IMR-90 (cell line): ENCODE results near the gene RPS25. TPM values are rescaled to one million over a fixed set of nuclear protein-coding genes. Genes with fewer than 3 reads are reported as not detected.

Experiments used
- ATAC-seq: fragments of 200-7000 bp; cut with Tn5 transposase; 2 replicates; pipeline ENCODE4 v1.9.1; 2020; ENCODE audit warnings: low read depth, mild to moderate bottlenecking, moderate library complexity
- BruUV-seq: library from RNA; stranded (reverse); fragments of 400-500 nt; replicated peaks from 2 replicates; lab custom pipeline; 2021; lab: Mats Ljungman, UMichigan
- CTCF ChIA-PET: fragments of 300-600 bp; formaldehyde crosslinking; extraction: SDS; loops from one replicate; lab custom pipeline; 2021; ENCODE audit warnings: antibody characterized with exemption; lab: Yijun Ruan, JAX
- POLR2A ChIA-PET: fragments of 300-600 bp; sonication (Branson Sonifier 250); formaldehyde crosslinking; loops from one replicate; lab custom pipeline; 2022; ENCODE audit warnings: antibody characterized with exemption; ENCODE audit not compliant: unreplicated experiment; lab: Charles Lee
- DNase-seq: peaks from one replicate; pipeline ENCODE4 v3.0.0; 2013
- H2AFZ ChIP-seq: replicated peaks from 2 replicates; pipeline ENCODE3; 2013; ENCODE audit warnings: low read length, mild to moderate bottlenecking; ENCODE audit not compliant: poor library complexity
- H2AK5ac ChIP-seq: 2 replicates; pipeline ENCODE4 v1.6.1; 2013; ENCODE audit warnings: low read depth, low read length, inconsistent platforms
- H2AK9ac ChIP-seq: replicated peaks from 2 replicates; pipeline ENCODE3; 2013; ENCODE audit warnings: mild to moderate bottlenecking, low read depth, low read length, moderate library complexity; ENCODE audit not compliant: poor library complexity
- H2BK120ac ChIP-seq: 2 replicates; pipeline ENCODE4 v1.6.1; 2013; ENCODE audit warnings: low read depth, low read length, inconsistent platforms
- H2BK15ac ChIP-seq: 3 replicates; pipeline ENCODE4 v1.6.1; 2013; ENCODE audit warnings: low read depth, low read length, inconsistent platforms
- H2BK20ac ChIP-seq: 2 replicates; pipeline ENCODE4 v1.6.1; 2013; ENCODE audit warnings: low read depth, mild to moderate bottlenecking, inconsistent platforms, low read length, moderate library complexity
- H2BK5ac ChIP-seq: 2 replicates; pipeline ENCODE4 v1.6.1; 2013; ENCODE audit warnings: mild to moderate bottlenecking, low read depth, low read length, inconsistent platforms; ENCODE audit not compliant: poor library complexity, severe bottlenecking
- H3K14ac ChIP-seq: replicated peaks from 2 replicates; pipeline ENCODE4 v1.6.1; 2013; ENCODE audit warnings: low read depth, low read length, inconsistent platforms
- H3K18ac ChIP-seq: 2 replicates; pipeline ENCODE4 v1.6.1; 2013; ENCODE audit warnings: low read depth, low read length, control low read depth
- H3K23ac ChIP-seq: 2 replicates; pipeline ENCODE4 v1.6.1; 2013; ENCODE audit warnings: low read depth, low read length, inconsistent platforms
- H3K27ac ChIP-seq: 2 replicates; pipeline ENCODE4 v1.5.1; 2013; ENCODE audit warnings: mild to moderate bottlenecking, control low read depth, low read length; ENCODE audit not compliant: insufficient read depth
- H3K27me3 ChIP-seq: 2 replicates; pipeline ENCODE4 v1.6.1; 2013; ENCODE audit warnings: low read length; ENCODE audit not compliant: control insufficient read depth, insufficient read depth
- H3K36me3 ChIP-seq: 2 replicates; pipeline ENCODE4 v1.6.1; 2013; ENCODE audit warnings: low read length, mixed read lengths; ENCODE audit not compliant: control insufficient read depth, insufficient read depth
- H3K4ac ChIP-seq: 2 replicates; pipeline ENCODE4 v1.6.1; 2013; ENCODE audit warnings: low read depth, low read length, inconsistent platforms
- H3K4me1 ChIP-seq: 2 replicates; pipeline ENCODE4 v1.6.1; 2013; ENCODE audit warnings: low read length, mixed read lengths; ENCODE audit not compliant: control insufficient read depth, insufficient read depth
- H3K4me2 ChIP-seq: 2 replicates; pipeline ENCODE4 v1.6.1; 2013; ENCODE audit warnings: low read depth, mild to moderate bottlenecking, control low read depth, low read length, moderate library complexity
- H3K4me3 ChIP-seq: 2 replicates; pipeline ENCODE4 v1.5.1; 2013; ENCODE audit warnings: low read depth, mild to moderate bottlenecking, control low read depth, low read length, moderate library complexity; ENCODE audit not compliant: insufficient read depth
- H3K56ac ChIP-seq: 2 replicates; pipeline ENCODE4 v1.6.1; 2013; ENCODE audit warnings: low read length, inconsistent platforms; ENCODE audit not compliant: insufficient read depth; ENCODE audit errors: extremely low read depth
- H3K79me1 ChIP-seq, 2 experiments: 2 replicates each; pipeline ENCODE4 v1.6.1; 2013; ENCODE audit warnings: low read length in 2 of 2, inconsistent platforms in 1 of 2, low read depth in 1 of 2
- H3K9ac ChIP-seq: 2 replicates; pipeline ENCODE4 v1.6.1; 2013; ENCODE audit warnings: low read depth, low read length, control low read depth
- H3K9me1 ChIP-seq: 2 replicates; pipeline ENCODE4 v1.6.1; 2013; ENCODE audit warnings: low read length, inconsistent platforms; ENCODE audit not compliant: insufficient read depth
- H3K9me3 ChIP-seq: 2 replicates; pipeline ENCODE4 v1.6.1; 2013; ENCODE audit warnings: low read length; ENCODE audit not compliant: control insufficient read depth, insufficient read depth
- H4K20me1 ChIP-seq: 2 replicates; pipeline ENCODE4 v1.6.1; 2013; ENCODE audit warnings: low read length, inconsistent platforms; ENCODE audit not compliant: insufficient read depth
- H4K5ac ChIP-seq: 2 replicates; pipeline ENCODE4 v1.6.1; 2013; ENCODE audit warnings: mild to moderate bottlenecking, low read depth, low read length, control low read depth
- H4K8ac ChIP-seq, 2 experiments: 2 replicates each; pipeline ENCODE4 v1.6.1; 2013; ENCODE audit warnings: low read depth in 2 of 2, low read length in 2 of 2, control low read depth in 1 of 2, inconsistent platforms in 1 of 2
- H4K91ac ChIP-seq: 2 replicates; pipeline ENCODE4 v1.6.1; 2013; ENCODE audit warnings: low read depth, low read length, inconsistent platforms; ENCODE audit not compliant: insufficient read depth
- BHLHE40 ChIP-seq: fragments of 150-350 bp; IDR thresholded peaks from 2 replicates; pipeline ENCODE4 v1.6.1; 2016; ENCODE audit warnings: mild to moderate bottlenecking, low read depth, low read length
- CEBPB ChIP-seq: IDR thresholded peaks from 2 replicates; pipeline ENCODE4 v1.6.1; 2012; ENCODE audit warnings: low read depth, low read length, improper control_type of control experiment
- CTCF ChIP-seq: conservative IDR thresholded peaks from 2 replicates; pipeline ENCODE4 v1.5.1; 2012; ENCODE audit warnings: mild to moderate bottlenecking, low read depth, low read length, improper control_type of control experiment
- ELK1 ChIP-seq: fragments of 150-350 bp; IDR thresholded peaks from 2 replicates; pipeline ENCODE4 v1.6.1; 2016; ENCODE audit warnings: low read depth, mild to moderate bottlenecking, low read length, moderate library complexity, borderline replicate concordance
- POLR2A ChIP-seq: IDR thresholded peaks from 2 replicates; pipeline ENCODE4 v1.6.1; 2012; ENCODE audit warnings: mild to moderate bottlenecking, low read depth, low read length
- RAD21 ChIP-seq: IDR thresholded peaks from 2 replicates; pipeline ENCODE4 v1.6.1; 2012; ENCODE audit warnings: low read length, improper control_type of control experiment
- RFX5 ChIP-seq: IDR thresholded peaks from 2 replicates; pipeline ENCODE4 v1.8.0; 2012; ENCODE audit warnings: low read depth, mild to moderate bottlenecking, low read length, moderate library complexity
- SMC3 ChIP-seq: fragments of 150-350 bp; IDR thresholded peaks from 2 replicates; pipeline ENCODE4 v1.6.1; 2016; ENCODE audit warnings: low read depth, mild to moderate bottlenecking, antibody characterized with exemption, low read length, moderate library complexity
- USF2 ChIP-seq: fragments of 150-350 bp; IDR thresholded peaks from 2 replicates; pipeline ENCODE4 v1.6.1; 2017; ENCODE audit warnings: mild to moderate bottlenecking, antibody characterized with exemption, low read length, low read depth
- WGBS, 2 experiments: methylation state at CpG; one replicate each; pipeline versions ENCODE4 v1.1.5 to v1.1.7; 2013; ENCODE audit warnings: missing lambda C conversion rate in 2 of 2; ENCODE audit not compliant: insufficient read length in 1 of 2; ENCODE audit errors: extremely low coverage in 2 of 2; 5-methylcytosine and 5-hydroxymethylcytosine counted together
- dilution Hi-C: fragments of 300-500 bp; cut with HindIII; formaldehyde crosslinking; loops from one replicate; pipeline ENCODE4 v1.14.3; 2018; ENCODE audit warnings: low sequenced_read_pairs; ENCODE audit not compliant: unreplicated experiment
- in situ Hi-C: fragments of 300-500 bp; cut with MboI; formaldehyde crosslinking; loops from 3 replicates; pipeline ENCODE4 v1.14.3; 2019; ENCODE audit warnings: low sequenced_read_pairs, inconsistent platforms, mixed read lengths
- intact Hi-C: fragments of 100-400 bp; cut with micrococcal nuclease; formaldehyde crosslinking; loops from 2 replicates; pipeline ENCODE4 v1.10.0; 2022
- polyA plus RNA-seq, 3 experiments: library from polyadenylated mRNA; depleted of rRNA; stranded (reverse); fragments of >200 nt; gene quantifications; 2 replicates each; pipeline ENCODE4 v1.2.3, GENCODE V29; 2012; ENCODE audit warnings: low replicate concordance in 1 of 3
- total RNA-seq: library from RNA; depleted of rRNA; stranded (reverse); fragments of >200 nt; gene quantifications from 2 replicates; pipeline ENCODE4 v1.2.3, GENCODE V29; 2012

RPS25 gene
- total and polyA plus RNA-seq, 2 of the 4 experiments (the other 2 are of a cell fraction), result 727 to 905 TPM

- peaks cover 45% of the 10 kb centered on the region for H3K36me3 ChIP-seq
- DNase-seq, result no peak
These were observed 5.4 kb downstream of the RPS25 start for GRCh38 chr11:119012629-119013170.

More at GRCh38 chr11:119012629-119013170, 5.4 kb downstream of the RPS25 start:
- Histone ChIP-seq H4K5ac (no peak overlapping the region), H3K18ac (no peak overlapping the region), H2AK5ac (no peak overlapping the region), H3K9me3 (no peaks in the 10 kb centered on the region), H2BK15ac (no peak overlapping the region), H2BK120ac (no peak overlapping the region), H4K91ac (no peak overlapping the region), H3K4ac (no peak overlapping the region), H3K4me1 (peaks cover 1% of the 10 kb centered on the region; the same call in 1 of the 2 replicates), H3K4me2 (no peak overlapping the region), H3K9ac (no peak overlapping the region), H3K27ac (no peak overlapping the region), H3K56ac (no peak overlapping the region), H3K14ac (no peak overlapping the region), H2BK20ac (no peak overlapping the region), H2AK9ac (no peak overlapping the region), H4K20me1 (peaks cover 23% of the 10 kb centered on the region), H3K27me3 (no peaks in the 10 kb centered on the region), H2BK5ac (no peak overlapping the region), H3K9me1 (no peaks in the 10 kb centered on the region), H3K4me3 (no peak overlapping the region), H4K8ac (no peak overlapping the region), H3K23ac (no peak overlapping the region), H3K79me1 (peaks cover 9 to 48% of the 10 kb centered on the region in 2 experiments; a peak in 3 of 4 replicates), H2AFZ (no peak overlapping the region)
- ChIA-PET CTCF (no interaction called here), POLR2A (no interaction called here)
- dilution Hi-C loops (no loop called here), in situ Hi-C loops (no loop called here), intact Hi-C loops (no loop called here)
- BruUV-seq, result no TSS peak
- ATAC-seq, result no peak
- no CpG with 5 or more reads among the region's 3 CpGs for WGBS, 2 experiments
- TF ChIP-seq USF2, result no peak
- TF ChIP-seq POLR2A, result no peak
- no peak for TF ChIP-seq ELK1
- no peak for TF ChIP-seq BHLHE40
- TF ChIP-seq SMC3, result no peak
- TF ChIP-seq RAD21, result no peak
- no peak for TF ChIP-seq RFX5
- TF ChIP-seq CTCF, result no peak
- no peak for TF ChIP-seq CEBPB
